Gastrocnemius medialis (tissue), 4 donors: ENCODE results near the gene CELA1. TPM values are rescaled to one million over a fixed set of nuclear protein-coding genes. Genes with fewer than 3 reads are reported as not detected.

Experiments used
- ATAC-seq, 2 donors: fragments of 150-250 bp; one replicate each; pipeline ENCODE4 v1.9.1; 2016
- DNase-seq, 2 donors: peaks; one replicate each; pipeline ENCODE4 v3.0.0-alpha.2; 2019
- H3K27ac ChIP-seq, 4 donors: fragments of 200-600 bp; sonication (generic); 1 replicate in 1 of 4; 2 replicates in 3 of 4; pipeline ENCODE4 v1.5.1; 2016 to 2018; ENCODE audit warnings: mild to moderate bottlenecking in 2 of 4, moderate library complexity in 1 of 4
- H3K27me3 ChIP-seq, 3 donors: fragments of 200-600 bp; sonication (generic) in 2 of 3; 1 replicate in 1 of 3; 2 replicates in 2 of 3; pipeline versions ENCODE4 v1.5.1 to v1.6.0; 2016 to 2019; ENCODE audit warnings: mild to moderate bottlenecking in 1 of 3, moderate library complexity in 1 of 3
- H3K36me3 ChIP-seq, 2 donors: fragments of 200-600 bp; sonication (generic) in 1 of 2; one replicate each; pipeline ENCODE4 v1.5.1; 2017 to 2018
- H3K4me1 ChIP-seq, 2 donors: fragments of 200-600 bp; sonication (generic) in 1 of 2; one replicate each; pipeline ENCODE4 v1.5.1; 2016 to 2017; ENCODE audit warnings: mild to moderate bottlenecking in 2 of 2
- H3K4me3 ChIP-seq, 4 donors: fragments of 200-600 bp; sonication (generic) in 3 of 4; 1 replicate in 1 of 4; 2 replicates in 3 of 4; pipeline ENCODE4 v1.5.1; 2016 to 2019; ENCODE audit warnings: mild to moderate bottlenecking in 2 of 4
- H3K9me3 ChIP-seq, 3 donors: fragments of 200-600 bp; sonication (generic) in 2 of 3; 1 replicate in 1 of 3; 2 replicates in 2 of 3; pipeline ENCODE4 v1.5.1; 2016 to 2019
- CTCF ChIP-seq, 5 experiments: fragments of 450-650 bp in 3 of 5; fragments of 200-600 bp in 2 of 5; sonication (generic) in 2 of 5; IDR thresholded peaks in 4 of 5; conservative IDR thresholded peaks in 1 of 5; 1 replicate in 4 of 5; 2 replicates in 1 of 5; pipeline ENCODE4 v1.5.1; 2016 to 2019; ENCODE audit warnings: antibody characterized with exemption in 5 of 5, mild to moderate bottlenecking in 3 of 5, moderate library complexity in 3 of 5
- POLR2A ChIP-seq, 2 donors: fragments of 450-650 bp; IDR thresholded peaks; one replicate each; pipeline ENCODE4 v1.6.1; 2017; ENCODE audit warnings: antibody characterized with exemption in 2 of 2, mild to moderate bottlenecking in 2 of 2, moderate library complexity in 2 of 2
- in situ Hi-C, 4 donors: fragments of 200-750 bp; cut with MboI; loops; one replicate each; pipeline versions ENCODE4 v1.15.0 to v1.8.0; 2017; ENCODE audit warnings: low sequenced_read_pairs in 4 of 4
- intact Hi-C: fragments of 100-400 bp; cut with DNase I; formaldehyde crosslinking; loops from one replicate; pipeline ENCODE4 v1.15.1; 2023; ENCODE audit warnings: low total_unique reads
- total RNA-seq, 4 donors: library from RNA; depleted of rRNA; stranded (reverse); fragments of >200 nt; gene quantifications; one replicate each; pipeline versions ENCODE4 v1.1.0 to v1.2.3, GENCODE V29; 2016

Gene CELA1
- total RNA-seq, 4 donors from 2014 or later: not detected

- Histone ChIP-seq H3K4me1 (peaks cover 8 to 9% of the 10 kb centered on the region in 2 donors), H3K36me3 (no peaks in the 10 kb centered on the region), H3K27me3 (no peaks in the 10 kb centered on the region), H3K27ac (peak overlapping the region; percentile 76 to 86 (median 84)), H3K9me3 (no peaks in the 10 kb centered on the region), H3K4me3 (no peak overlapping the region)
- in situ Hi-C loops (no loop called here), intact Hi-C loops (no loop called here)
- TF ChIP-seq POLR2A (IDR thresholded peaks at IDR 0.05) (no peak), CTCF (IDR thresholded peaks at IDR 0.05 in 4 of 5, conservative IDR thresholded peaks at IDR 0.05 in 1 of 5) (no peak)
- ATAC-seq (peak; percentile 5 to 19), DNase-seq (no peak)
Observed at GRCh38 chr12:51372021-51372420, 25.5 kb upstream of the CELA1 start.

- intact Hi-C loops: no loop called here
- in situ Hi-C loops: no loop called here
- no peaks in the 10 kb centered on the region for H3K27me3 ChIP-seq
- no peaks in the 10 kb centered on the region for H3K9me3 ChIP-seq
- no peak overlapping the region for H3K4me3 ChIP-seq
- ATAC-seq (peak; percentile 97 to 98), DNase-seq (peak; percentile 81 to 88)
- H3K36me3 ChIP-seq: no peaks in the 10 kb centered on the region
- TF ChIP-seq CTCF (IDR thresholded peaks at IDR 0.05 in 4 of 5, conservative IDR thresholded peaks at IDR 0.05 in 1 of 5) (no peak), POLR2A (IDR thresholded peaks at IDR 0.05) (peak in 1 of 2 donors; percentile 29)
- peaks cover 8 to 9% of the 10 kb centered on the region in 2 donors for H3K4me1 ChIP-seq
- peak overlapping the region; percentile 76 to 86 (median 84) for H3K27ac ChIP-seq
Observed at GRCh38 chr12:51371295-51371953, 24.9 kb upstream of the CELA1 start.

GRCh38 chr12:51370667-51371066, 24.2 kb upstream of the CELA1 start:
- no peaks in the 10 kb centered on the region for H3K27me3 ChIP-seq
- TF ChIP-seq POLR2A (IDR thresholded peaks at IDR 0.05) (no peak), CTCF (IDR thresholded peaks at IDR 0.05 in 4 of 5, conservative IDR thresholded peaks at IDR 0.05 in 1 of 5) (no peak)
- no peak for ATAC-seq
- H3K36me3 ChIP-seq: no peaks in the 10 kb centered on the region
- H3K4me1 ChIP-seq: peaks cover 8 to 9% of the 10 kb centered on the region in 2 donors
- H3K9me3 ChIP-seq: no peaks in the 10 kb centered on the region
- H3K4me3 ChIP-seq: no peak overlapping the region
- in situ Hi-C loops: no loop called here
- intact Hi-C loops: no loop called here
- DNase-seq: no peak
- peak overlapping the region in 1 of 4 donors; percentile 76 for H3K27ac ChIP-seq

- no peak for ATAC-seq
- Histone ChIP-seq H3K27ac (no peak overlapping the region), H3K9me3 (no peaks in the 10 kb centered on the region), H3K27me3 (no peaks in the 10 kb centered on the region), H3K4me1 (peaks cover 8 to 9% of the 10 kb centered on the region in 2 donors), H3K4me3 (no peak overlapping the region), H3K36me3 (no peaks in the 10 kb centered on the region)
- in situ Hi-C loops (no loop called here), intact Hi-C loops (no loop called here)
- TF ChIP-seq POLR2A (IDR thresholded peaks at IDR 0.05): no peak
- TF ChIP-seq CTCF (IDR thresholded peaks at IDR 0.05 in 4 of 5, conservative IDR thresholded peaks at IDR 0.05 in 1 of 5): no peak
- no peak for DNase-seq
Observed at GRCh38 chr12:51369581-51369980, 23.1 kb upstream of the CELA1 start.
